H9 (cell line): ENCODE results near the gene ORC2. TPM values are rescaled to one million over a fixed set of nuclear protein-coding genes. Genes with fewer than 3 reads are reported as not detected.
A peak's percentile ranks its signal among the peaks of the same experiment; 100 is the strongest.

Experiments used
- DNase-seq: peaks from one replicate; pipeline ENCODE4 v3.0.0-alpha.2; 2017
- H2AFZ ChIP-seq: one replicate; pipeline ENCODE4 v1.6.1; 2013; ENCODE audit warnings: mild to moderate bottlenecking, low read length, control low read depth, moderate library complexity
- H2AK5ac ChIP-seq: 2 replicates; pipeline ENCODE4 v1.6.1; 2013; ENCODE audit warnings: low read length, control low read depth, mixed read lengths; ENCODE audit not compliant: insufficient read length
- H2BK120ac ChIP-seq: one replicate; pipeline ENCODE4 v1.6.1; 2013; ENCODE audit warnings: low read depth, mild to moderate bottlenecking, low read length, control low read depth, inconsistent platforms; ENCODE audit not compliant: poor library complexity, severe bottlenecking
- H2BK12ac ChIP-seq: 2 replicates; pipeline ENCODE4 v1.6.1; 2013; ENCODE audit warnings: low read length, control low read depth, mixed read lengths, low read depth; ENCODE audit not compliant: insufficient read length
- H2BK15ac ChIP-seq: 2 replicates; pipeline ENCODE4 v1.6.1; 2013; ENCODE audit warnings: low read depth, low read length, control low read depth
- H2BK20ac ChIP-seq: one replicate; pipeline ENCODE4 v1.6.1; 2013; ENCODE audit warnings: low read depth, mild to moderate bottlenecking, low read length, control low read depth, inconsistent platforms; ENCODE audit not compliant: poor library complexity, severe bottlenecking
- H2BK5ac ChIP-seq: 2 replicates; pipeline ENCODE4 v1.6.1; 2013; ENCODE audit warnings: low read length, control low read depth, mixed read lengths; ENCODE audit not compliant: insufficient read length
- H3K14ac ChIP-seq: 2 replicates; pipeline ENCODE4 v1.6.1; 2013; ENCODE audit warnings: low read length, control low read depth; ENCODE audit not compliant: insufficient read depth
- H3K18ac ChIP-seq: 2 replicates; pipeline ENCODE4 v1.6.1; 2013; ENCODE audit warnings: low read depth, mild to moderate bottlenecking, mixed read lengths, low read length, control low read depth; ENCODE audit not compliant: insufficient read length
- H3K23ac ChIP-seq: 2 replicates; pipeline ENCODE4 v1.6.1; 2013; ENCODE audit warnings: low read length, control low read depth, mixed read lengths, low read depth; ENCODE audit not compliant: insufficient read length
- H3K23me2 ChIP-seq: 2 replicates; pipeline ENCODE4 v1.6.1; 2013; ENCODE audit warnings: low read depth, mild to moderate bottlenecking, mixed read lengths, low read length, control low read depth; ENCODE audit not compliant: insufficient read length, poor library complexity, severe bottlenecking
- H3K27ac ChIP-seq: 2 replicates; pipeline ENCODE4 v1.5.1; 2013; ENCODE audit warnings: low read length, control low read depth, mixed read lengths, low read depth; ENCODE audit not compliant: insufficient read length
- H3K27me3 ChIP-seq: 2 replicates; pipeline ENCODE4 v1.6.1; 2013; ENCODE audit warnings: low read length, control low read depth, inconsistent platforms; ENCODE audit not compliant: insufficient read depth
- H3K4ac ChIP-seq: 2 replicates; pipeline ENCODE4 v1.6.1; 2013; ENCODE audit warnings: low read depth, mild to moderate bottlenecking, control low read depth, inconsistent platforms, low read length, moderate library complexity
- H3K4me1 ChIP-seq: 2 replicates; pipeline ENCODE4 v1.6.1; 2013; ENCODE audit warnings: low read length, control low read depth, inconsistent platforms; ENCODE audit not compliant: insufficient read depth
- H3K4me2 ChIP-seq: 2 replicates; pipeline ENCODE4 v1.6.1; 2013; ENCODE audit warnings: low read length, control low read depth, mixed read lengths; ENCODE audit not compliant: insufficient read length, insufficient read depth
- H3K56ac ChIP-seq: 2 replicates; pipeline ENCODE4 v1.6.1; 2013; ENCODE audit warnings: low read depth, mild to moderate bottlenecking, mixed read lengths, low read length, control low read depth; ENCODE audit not compliant: insufficient read length
- H3K79me1 ChIP-seq: 2 replicates; pipeline ENCODE4 v1.6.1; 2013; ENCODE audit warnings: low read depth, mild to moderate bottlenecking, moderate library complexity, low read length, control low read depth, inconsistent platforms; ENCODE audit not compliant: insufficient read depth, poor library complexity, severe bottlenecking
- H3K79me2 ChIP-seq: 2 replicates; pipeline ENCODE4 v1.6.1; 2013; ENCODE audit warnings: low read length, control low read depth, inconsistent platforms; ENCODE audit not compliant: insufficient read depth
- H3K9ac ChIP-seq: 2 replicates; pipeline ENCODE4 v1.6.1; 2013; ENCODE audit warnings: low read length, control low read depth, mixed read lengths; ENCODE audit not compliant: insufficient read length; ENCODE audit errors: extremely low read depth
- H3K9me3 ChIP-seq: one replicate; pipeline ENCODE4 v1.6.1; 2013; ENCODE audit warnings: low read depth, low read length, inconsistent platforms; ENCODE audit not compliant: control insufficient read depth
- H3T11ph ChIP-seq: one replicate; pipeline ENCODE4 v1.6.1; 2013; ENCODE audit warnings: mild to moderate bottlenecking, low read length, control low read depth, inconsistent platforms
- H4K20me1 ChIP-seq: one replicate; pipeline ENCODE4 v1.6.1; 2013; ENCODE audit not compliant: control insufficient read depth, insufficient read length, insufficient read depth
- H4K5ac ChIP-seq: 2 replicates; pipeline ENCODE4 v1.6.1; 2013; ENCODE audit warnings: low read depth, mild to moderate bottlenecking, mixed read lengths, low read length, control low read depth; ENCODE audit not compliant: insufficient read length
- H4K8ac ChIP-seq: replicated peaks from 2 replicates; pipeline ENCODE4 v1.6.1; 2013; ENCODE audit warnings: low read length, control low read depth, mixed read lengths, low read depth; ENCODE audit not compliant: insufficient read length
- H4K91ac ChIP-seq: 2 replicates; pipeline ENCODE4 v1.6.1; 2013; ENCODE audit warnings: low read depth, mild to moderate bottlenecking, moderate library complexity, mixed read lengths, low read length, control low read depth; ENCODE audit not compliant: insufficient read length
- H3K27ac Mint-ChIP-seq, 3 experiments: 2 replicates in 2 of 3; 3 replicates in 1 of 3; pipeline ENCODE4 v1.8.0; 2020 to 2021; ENCODE audit warnings: mixed read lengths in 3 of 3, mild to moderate bottlenecking in 1 of 3, moderate library complexity in 1 of 3
- H3K27me3 Mint-ChIP-seq: 2 replicates; pipeline ENCODE4 v1.8.0; 2021; ENCODE audit warnings: low read depth, mild to moderate bottlenecking, moderate library complexity, mixed read lengths
- H3K36me3 Mint-ChIP-seq, 3 experiments: 2 replicates in 2 of 3; 3 replicates in 1 of 3; pipeline ENCODE4 v1.8.0; 2020 to 2021; ENCODE audit warnings: low read depth in 3 of 3, mixed read lengths in 3 of 3; ENCODE audit not compliant: insufficient read depth in 1 of 3
- H3K4me1 Mint-ChIP-seq, 2 experiments: 2 replicates each; pipeline ENCODE4 v1.8.0; 2020; ENCODE audit warnings: mixed read lengths in 2 of 2
- H3K4me3 Mint-ChIP-seq, 2 experiments: 2 replicates in 1 of 2; 3 replicates in 1 of 2; pipeline ENCODE4 v1.8.0; 2020 to 2021; ENCODE audit warnings: mild to moderate bottlenecking in 2 of 2, mixed read lengths in 2 of 2, moderate library complexity in 1 of 2
- H3K9me3 Mint-ChIP-seq, 2 experiments: 2 replicates in 1 of 2; 3 replicates in 1 of 2; pipeline ENCODE4 v1.8.0; 2020; ENCODE audit warnings: mild to moderate bottlenecking in 2 of 2, mixed read lengths in 2 of 2, moderate library complexity in 1 of 2
- CTCF ChIP-seq: fragments of 200-600 bp; sonication (generic); conservative IDR thresholded peaks from 3 replicates; pipeline ENCODE4 v1.8.0; 2021; ENCODE audit warnings: antibody characterized with exemption, mild to moderate bottlenecking
- WGBS: extraction: QIAGEN DNeasy Blood & Tissue Kit; methylation state at CpG from one replicate; pipeline ENCODE4 v1.1.7; 2013; ENCODE audit warnings: missing lambda C conversion rate, low lambda C conversion rate, mixed read lengths; ENCODE audit not compliant: insufficient read length; ENCODE audit errors: extremely low coverage; 5-methylcytosine and 5-hydroxymethylcytosine counted together
- total RNA-seq: library from RNA; stranded (reverse); gene quantifications from 2 replicates; pipeline ENCODE4 v1.2.1, GENCODE V29; 2021

ORC2 gene
- total RNA-seq, 1 experiment from 2014 or later = 65.2 TPM

GRCh38 chr2:200962811-200963123, 693 bp downstream of the ORC2 start:
- Histone ChIP-seq H3K4me2 (peak overlapping the region; percentile 79), H3K9ac (peak overlapping the region; percentile 78), H3K4ac (no peak overlapping the region), H3T11ph (no peak overlapping the region), H2AK5ac (no peak overlapping the region), H2BK120ac (no peak overlapping the region), H4K8ac (no peak overlapping the region), H2BK20ac (no peak overlapping the region), H2BK15ac (no peak overlapping the region), H3K27me3 (no peaks in the 10 kb centered on the region), H2BK12ac (no peak overlapping the region), H3K79me2 (peaks cover 5% of the 10 kb centered on the region; the same call in 1 of the 2 replicates), H3K56ac (no peak overlapping the region), H4K5ac (no peak overlapping the region), H3K4me1 (peaks cover 2% of the 10 kb centered on the region; the same call in 1 of the 2 replicates), H4K20me1 (no peaks in the 10 kb centered on the region), H3K23me2 (peaks cover 4% of the 10 kb centered on the region), H2AFZ (no peak overlapping the region), H3K23ac (no peak overlapping the region), H3K14ac (no peak overlapping the region), H3K79me1 (no peaks in the 10 kb centered on the region), H3K9me3 (no peaks in the 10 kb centered on the region), H2BK5ac (no peak overlapping the region), H4K91ac (no peak overlapping the region), H3K27ac (no peak overlapping the region), H3K18ac (no peak overlapping the region)
- Mint-ChIP-seq H3K27ac (peak overlapping the region; percentile 98 to 99 (median 98); a peak in 6 of 7 replicates), H3K4me3 (peak overlapping the region; percentile 98 to 99), H3K9me3 (no peaks in the 10 kb centered on the region), H3K27me3 (no peaks in the 10 kb centered on the region), H3K36me3 (peaks cover 2 to 16% (median 15%) of the 10 kb centered on the region in 3 experiments; a peak in 6 of 7 replicates), H3K4me1 (peaks cover 26 to 32% of the 10 kb centered on the region in 2 experiments)
- TF ChIP-seq CTCF = no peak
- WGBS = no CpG with 5 or more reads among the region's 7 CpGs
- no peak for DNase-seq
